ENCODE data around the gene OR13C4.

- no peak for TF ChIP-seq POLR2A (IDR thresholded peaks at IDR 0.05)
- no peak for TF ChIP-seq CTCF (IDR thresholded peaks at IDR 0.05)
These were observed 23.6 kb downstream of the OR13C4 start for GRCh38 chr9:104503440-104503839.

Data from vagina (tissue), 2 donors.